ENCODE data around the gene FAM151B. TPM values are rescaled to one million over a fixed set of nuclear protein-coding genes. Genes with fewer than 3 reads are reported as not detected.

FAM151B gene
- total RNA-seq, 2 experiments from 2014 or later: not detected

DNA sequence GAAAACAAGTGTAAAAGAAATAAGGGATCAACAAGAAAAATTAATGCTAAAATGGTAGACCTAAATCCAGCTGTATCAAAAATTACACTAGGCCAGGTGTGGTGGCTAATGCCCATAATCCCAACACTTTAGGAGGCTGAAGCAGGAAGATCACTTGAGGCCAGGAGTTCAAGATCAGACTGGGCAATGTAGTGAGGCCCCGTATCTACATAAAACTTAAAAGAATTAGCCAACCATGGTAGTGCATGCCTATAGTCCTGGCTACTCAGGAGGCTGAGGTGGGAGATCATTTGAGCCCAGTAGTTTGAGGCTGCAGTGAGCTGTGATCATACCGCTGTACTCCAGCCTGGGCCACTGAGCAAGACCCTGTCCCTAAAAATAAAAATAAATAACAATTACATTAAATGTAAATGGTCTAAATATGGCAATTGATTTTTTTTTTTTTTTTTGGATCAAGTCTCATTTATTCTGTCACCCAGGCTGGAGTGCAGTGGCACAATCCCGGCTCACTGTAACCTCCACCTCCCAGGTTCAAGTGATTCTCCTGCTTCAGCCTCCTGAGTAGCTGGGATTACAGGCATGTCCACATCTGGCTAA lies 4.2 kb upstream of the FAM151B start:
- no peak for DNase-seq (ENCODE audit: low spot score)
- H3K36me3 ChIP-seq (ENCODE audit: insufficient read depth, low read length): no peaks in the 10 kb centered on the region
- no peaks in the 10 kb centered on the region for H3K4me1 ChIP-seq (ENCODE audit: insufficient read depth, low read length, poor library complexity, severe bottlenecking)
- H3K4me3 ChIP-seq (ENCODE audit: low read depth, low read length, poor library complexity, severe bottlenecking): no peak overlapping the region
- H3K9me3 ChIP-seq (ENCODE audit: low read length): peaks cover 10% of the 10 kb centered on the region; the same call in 1 of the 2 replicates
- no peak overlapping the region for H2AFZ ChIP-seq (ENCODE audit: low read length)
- ChIA-PET POLR2A (interaction anchor here (0.7 kb wide), 1 partner anchor 158 kb away, joined by 3 read pairs; no protein-coding TSS in a partner anchor), CTCF (ENCODE audit: unreplicated experiment) (interaction anchor here (0.5 kb wide), 1 partner anchor 1702 kb away, joined by 3 read pairs; no protein-coding TSS in a partner anchor)
- H3K4me2 ChIP-seq (ENCODE audit: low read length): no peak overlapping the region
- no peaks in the 10 kb centered on the region for H3K9me2 ChIP-seq (ENCODE audit: insufficient read depth, low read length)
- TF ChIP-seq, protein P1, sequence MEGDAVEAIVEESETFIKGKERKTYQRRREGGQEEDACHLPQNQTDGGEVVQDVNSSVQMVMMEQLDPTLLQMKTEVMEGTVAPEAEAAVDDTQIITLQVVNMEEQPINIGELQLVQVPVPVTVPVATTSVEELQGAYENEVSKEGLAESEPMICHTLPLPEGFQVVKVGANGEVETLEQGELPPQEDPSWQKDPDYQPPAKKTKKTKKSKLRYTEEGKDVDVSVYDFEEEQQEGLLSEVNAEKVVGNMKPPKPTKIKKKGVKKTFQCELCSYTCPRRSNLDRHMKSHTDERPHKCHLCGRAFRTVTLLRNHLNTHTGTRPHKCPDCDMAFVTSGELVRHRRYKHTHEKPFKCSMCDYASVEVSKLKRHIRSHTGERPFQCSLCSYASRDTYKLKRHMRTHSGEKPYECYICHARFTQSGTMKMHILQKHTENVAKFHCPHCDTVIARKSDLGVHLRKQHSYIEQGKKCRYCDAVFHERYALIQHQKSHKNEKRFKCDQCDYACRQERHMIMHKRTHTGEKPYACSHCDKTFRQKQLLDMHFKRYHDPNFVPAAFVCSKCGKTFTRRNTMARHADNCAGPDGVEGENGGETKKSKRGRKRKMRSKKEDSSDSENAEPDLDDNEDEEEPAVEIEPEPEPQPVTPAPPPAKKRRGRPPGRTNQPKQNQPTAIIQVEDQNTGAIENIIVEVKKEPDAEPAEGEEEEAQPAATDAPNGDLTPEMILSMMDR (conservative IDR thresholded peaks at IDR 0.05; ENCODE audit: low read length): no peak
- no peak for TF ChIP-seq EZH2phosphoT487 (IDR thresholded peaks at IDR 0.05; ENCODE audit: borderline replicate concordance, low read depth, low read length)
- intact Hi-C loops (cut with micrococcal nuclease; ENCODE audit: unreplicated experiment): loop anchor here (10.0 kb wide), 1 partner anchor 389 kb away; no protein-coding TSS in a partner anchor
- no TSS peak for BruUV-seq (replicated peaks)
- no peaks in the 10 kb centered on the region for H3K79me2 ChIP-seq (ENCODE audit: insufficient read depth, low read depth, low read length)
- H3K27ac ChIP-seq (ENCODE audit: low read depth, low read length, poor library complexity, severe bottlenecking): no peak overlapping the region
- H4K20me1 ChIP-seq (ENCODE audit: insufficient read depth, low read length): no peaks in the 10 kb centered on the region

DNA sequence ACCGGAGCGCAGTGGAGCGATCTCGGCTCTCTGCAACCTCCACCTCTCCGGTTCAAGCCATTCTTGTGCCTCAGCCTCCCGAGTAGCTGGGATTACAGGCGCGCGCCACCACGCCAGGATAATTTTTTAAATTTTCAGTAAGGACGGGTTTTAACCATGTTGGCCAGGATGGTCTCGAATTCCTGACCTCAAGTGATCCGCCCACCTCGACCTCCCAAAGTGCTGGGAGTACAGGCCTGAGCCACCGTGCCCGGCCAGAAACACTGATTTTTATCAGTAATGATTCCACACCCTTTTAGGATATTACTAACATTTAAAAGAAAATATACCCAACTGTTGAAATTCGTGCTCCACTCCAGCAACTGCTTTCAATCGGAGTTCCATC lies 464 bp upstream of the FAM151B start:
- Histone ChIP-seq H4K20me1 (ENCODE audit: insufficient read depth, low read length) (no peaks in the 10 kb centered on the region), H3K4me1 (ENCODE audit: insufficient read depth, low read length, poor library complexity, severe bottlenecking) (no peaks in the 10 kb centered on the region), H2AFZ (ENCODE audit: low read length) (peak overlapping the region; percentile 45), H3K4me2 (ENCODE audit: low read length) (peak overlapping the region; percentile 58), H3K4me3 (ENCODE audit: low read depth, low read length, poor library complexity, severe bottlenecking) (peak overlapping the region; percentile 54), H3K9me3 (ENCODE audit: low read length) (0 out of 2 replicates have a peak, but pooled peaks cover 5% of the 10 kb centered on the region), H3K79me2 (ENCODE audit: insufficient read depth, low read depth, low read length) (no peaks in the 10 kb centered on the region), H3K9me2 (ENCODE audit: insufficient read depth, low read length) (no peaks in the 10 kb centered on the region), H3K27ac (ENCODE audit: low read depth, low read length, poor library complexity, severe bottlenecking) (no peak overlapping the region), H3K36me3 (ENCODE audit: insufficient read depth, low read length) (no peaks in the 10 kb centered on the region)
- POLR2A ChIA-PET: interaction anchor here (0.5 to 0.9 kb wide), 3 partner anchors 14 to 1071 kb away, joined by 3 read pairs; partner anchors contain the start of gene ZFYVE16
- intact Hi-C loops (cut with micrococcal nuclease; ENCODE audit: unreplicated experiment): loop anchor here (10.0 kb wide), 1 partner anchor 393 kb away; no protein-coding TSS in a partner anchor
- CTCF ChIA-PET (ENCODE audit: unreplicated experiment): no interaction called here
- no peak for TF ChIP-seq EZH2phosphoT487 (IDR thresholded peaks at IDR 0.05; ENCODE audit: borderline replicate concordance, low read depth, low read length)
- TF ChIP-seq, protein P1 (conservative IDR thresholded peaks at IDR 0.05; ENCODE audit: low read length): no peak
- no peak for DNase-seq (ENCODE audit: low spot score)
- no TSS peak for BruUV-seq (replicated peaks)

DNA sequence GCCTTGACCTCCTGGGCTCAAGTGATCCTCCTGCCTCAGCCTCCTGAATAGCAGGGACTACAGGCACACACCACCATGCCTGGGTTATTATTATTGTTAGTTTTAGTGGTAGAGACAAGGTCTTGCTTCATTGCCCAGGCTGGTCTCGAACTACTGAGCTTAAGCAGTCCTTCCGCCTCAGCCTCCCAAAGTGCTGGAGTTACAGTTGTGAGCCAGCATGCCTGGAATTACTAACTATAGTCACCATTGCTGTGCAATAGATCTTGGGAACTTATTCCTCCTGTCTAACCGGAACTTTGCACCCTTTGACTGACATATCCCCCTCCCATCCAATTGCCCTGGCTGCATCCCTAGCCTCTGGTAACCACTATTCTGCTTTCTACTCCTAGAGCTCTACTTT lies 3.4 kb downstream of the FAM151B start:
- no TSS peak for BruUV-seq (replicated peaks)
- H3K9me2 ChIP-seq (ENCODE audit: insufficient read depth, low read length): no peaks in the 10 kb centered on the region
- H3K36me3 ChIP-seq (ENCODE audit: insufficient read depth, low read length): no peaks in the 10 kb centered on the region
- no peak overlapping the region for H3K4me3 ChIP-seq (ENCODE audit: low read depth, low read length, poor library complexity, severe bottlenecking)
- H2AFZ ChIP-seq (ENCODE audit: low read length): no peak overlapping the region
- TF ChIP-seq, protein P1 (conservative IDR thresholded peaks at IDR 0.05; ENCODE audit: low read length): no peak
- no peak for TF ChIP-seq EZH2phosphoT487 (IDR thresholded peaks at IDR 0.05; ENCODE audit: borderline replicate concordance, low read depth, low read length)
- intact Hi-C loops (cut with micrococcal nuclease; ENCODE audit: unreplicated experiment): no loop called here
- H3K27ac ChIP-seq (ENCODE audit: low read depth, low read length, poor library complexity, severe bottlenecking): no peak overlapping the region
- H4K20me1 ChIP-seq (ENCODE audit: insufficient read depth, low read length): no peaks in the 10 kb centered on the region
- no peak overlapping the region for H3K4me2 ChIP-seq (ENCODE audit: low read length)
- H3K9me3 ChIP-seq (ENCODE audit: low read length): no peaks in the 10 kb centered on the region
- ChIA-PET CTCF (ENCODE audit: unreplicated experiment) (no interaction called here), POLR2A (no interaction called here)
- no peaks in the 10 kb centered on the region for H3K4me1 ChIP-seq (ENCODE audit: insufficient read depth, low read length, poor library complexity, severe bottlenecking)
- no peak for DNase-seq (ENCODE audit: low spot score)
- H3K79me2 ChIP-seq (ENCODE audit: insufficient read depth, low read depth, low read length): no peaks in the 10 kb centered on the region

Data from OCI-LY7 (cell line).